HepG2 (cell line): ENCODE results near the gene CDK11B. TPM values are rescaled to one million over a fixed set of nuclear protein-coding genes. Genes with fewer than 3 reads are reported as not detected.

Experiments
- ATAC-seq: fragments of 200-7000 bp; cut with Tn5 transposase; 3 replicates; pipeline ENCODE4 v1.9.1; 2020; ENCODE audit warnings: mild to moderate bottlenecking, moderate library complexity
- BruUV-seq: library from RNA; stranded (reverse); fragments of 400-500 nt; replicated peaks from 2 replicates; lab custom pipeline; 2021; lab: Mats Ljungman, UMichigan
- CTCF ChIA-PET: fragments of 300-600 bp; formaldehyde crosslinking; extraction: SDS; loops from one replicate; lab custom pipeline; 2021; ENCODE audit warnings: low total read pairs, inconsistent platforms, low intra/inter-chr PET ratio; lab: Yijun Ruan, JAX
- POLR2A ChIA-PET: fragments of 350-600 bp; sonication (Branson Sonifier 250); formaldehyde crosslinking; loops from one replicate; lab custom pipeline; 2020; ENCODE audit warnings: antibody characterized with exemption, inconsistent platforms; lab: Yijun Ruan, JAX
- DNase-seq: peaks from one replicate; pipeline ENCODE4 v3.0.0-alpha.2; 2015; ENCODE audit warnings: low spot score
- FAIRE-seq: peaks from 3 replicates; lab custom pipeline; 2011; peaks lifted over from hg19 to GRCh38; lab: Jason Lieb, UNC
- H2AFZ ChIP-seq: one replicate; pipeline ENCODE4 v1.6.1; 2011; ENCODE audit warnings: low read length, inconsistent platforms
- H3K27ac ChIP-seq: fragments of 300-600 bp; 3 replicates; pipeline ENCODE4 v1.8.0; 2011; ENCODE audit warnings: mixed run types, mild to moderate bottlenecking, mixed read lengths, low read length, inconsistent platforms; ENCODE audit not compliant: insufficient read depth; ENCODE audit errors: extremely low read length
- H3K27me3 ChIP-seq, 2 experiments: fragments of 200-600 bp in 1 of 2; 2 replicates in 1 of 2; 3 replicates in 1 of 2; pipeline versions ENCODE4 v1.6.0 to v1.8.0; 2011; ENCODE audit warnings: low read length in 2 of 2, mild to moderate bottlenecking in 2 of 2, moderate library complexity in 2 of 2, inconsistent platforms in 1 of 2; ENCODE audit not compliant: insufficient read depth in 2 of 2, control insufficient read depth in 1 of 2
- H3K36me3 ChIP-seq, 2 experiments: fragments of 200-600 bp in 1 of 2; replicated peaks in 1 of 2; 2 replicates in 1 of 2; 3 replicates in 1 of 2; pipeline versions ENCODE4 v1.5.1 to v1.8.0; 2011; ENCODE audit warnings: low read length in 2 of 2, inconsistent platforms in 1 of 2; ENCODE audit not compliant: insufficient read depth in 2 of 2, control insufficient read depth in 1 of 2
- H3K4me1 ChIP-seq: 2 replicates; pipeline ENCODE4 v1.5.1; 2012; ENCODE audit warnings: low read length, inconsistent platforms; ENCODE audit not compliant: insufficient read depth
- H3K4me2 ChIP-seq: 2 replicates; pipeline ENCODE4 v1.6.0; 2011; ENCODE audit warnings: low read depth, low read length, inconsistent platforms
- H3K4me3 ChIP-seq, 3 experiments: fragments of 200-600 bp in 1 of 3; sonication (generic), shearing (Covaris generic) in 1 of 3; replicated peaks in 1 of 3; 2 replicates each; pipeline ENCODE4 v1.5.1; 2011 to 2016; ENCODE audit warnings: low read length in 3 of 3, inconsistent platforms in 2 of 3, low read depth in 2 of 3, mild to moderate bottlenecking in 2 of 3, control low read depth in 1 of 3, mixed read lengths in 1 of 3; ENCODE audit not compliant: insufficient read depth in 1 of 3
- H3K79me2 ChIP-seq: one replicate; pipeline ENCODE4 v1.6.1; 2011; ENCODE audit warnings: low read length, inconsistent platforms; ENCODE audit not compliant: insufficient read depth
- H3K9ac ChIP-seq: 2 replicates; pipeline ENCODE4 v1.6.0; 2011; ENCODE audit warnings: mild to moderate bottlenecking, low read depth, low read length, inconsistent platforms; ENCODE audit not compliant: insufficient read depth
- H3K9me3 ChIP-seq: 2 replicates; pipeline ENCODE4 v1.5.1; 2012; ENCODE audit warnings: mild to moderate bottlenecking, low read length
- H4K20me1 ChIP-seq: 2 replicates; pipeline ENCODE4 v1.6.0; 2011; ENCODE audit warnings: inconsistent platforms, mild to moderate bottlenecking, low read length, moderate library complexity; ENCODE audit not compliant: insufficient read depth
- NR2F1 ChIP-seq, 2 experiments: fragments of 450-650 bp in 1 of 2; formaldehyde crosslinking in 1 of 2; IDR thresholded peaks; 2 replicates each; pipeline versions ENCODE4 v1.5.0 to v1.6.1; 2016 to 2020; ENCODE audit warnings: mild to moderate bottlenecking in 1 of 2, missing compliant biosample characterization in 1 of 2, missing genetic modification reagents in 1 of 2, moderate library complexity in 1 of 2
- ZBTB40 ChIP-seq, 2 experiments: fragments of 450-650 bp in 1 of 2; sonication (generic) in 1 of 2; formaldehyde crosslinking in 1 of 2; IDR thresholded peaks; 2 replicates each; pipeline versions ENCODE4 v1.6.1 to v1.8.0; 2016 to 2022; ENCODE audit warnings: antibody characterized with exemption in 1 of 2, mild to moderate bottlenecking in 1 of 2, missing genetic modification reagents in 1 of 2
- ZFAT ChIP-seq: sonication (generic); formaldehyde crosslinking; conservative IDR thresholded peaks from 2 replicates; pipeline ENCODE4 v1.8.1; 2023; ENCODE audit warnings: missing genetic modification reagents, inconsistent platforms
- ZFP91 ChIP-seq: sonication (generic); formaldehyde crosslinking; IDR thresholded peaks from 2 replicates; pipeline ENCODE4 v1.9.0; 2022; ENCODE audit warnings: missing genetic modification reagents, mild to moderate bottlenecking, borderline replicate concordance
- ZNF224 ChIP-seq: sonication (generic); formaldehyde crosslinking; IDR thresholded peaks from 2 replicates; pipeline ENCODE4 v1.5.0; 2020; ENCODE audit warnings: mild to moderate bottlenecking, missing genetic modification reagents
- ZNF354B ChIP-seq: sonication (generic); formaldehyde crosslinking; IDR thresholded peaks from 2 replicates; pipeline ENCODE4 v1.8.0; 2022; ENCODE audit warnings: mild to moderate bottlenecking, missing genetic modification reagents
- ZNF510 ChIP-seq: sonication (generic); formaldehyde crosslinking; IDR thresholded peaks from 2 replicates; pipeline ENCODE4 v1.4.0; 2020; ENCODE audit warnings: low read depth, mild to moderate bottlenecking, missing genetic modification reagents
- ZNF615 ChIP-seq: sonication (generic); formaldehyde crosslinking; IDR thresholded peaks from 2 replicates; pipeline ENCODE4 v1.5.0; 2020; ENCODE audit warnings: mild to moderate bottlenecking, missing genetic modification reagents, borderline replicate concordance
- ZNF768 ChIP-seq: sonication (generic); formaldehyde crosslinking; IDR thresholded peaks from 2 replicates; pipeline ENCODE4 v1.4.0; 2020; ENCODE audit warnings: missing genetic modification reagents
- WGBS: methylation state at CpG from one replicate; pipeline ENCODE4 v1.1.6; 2017; ENCODE audit warnings: low lambda C conversion rate; 5-methylcytosine and 5-hydroxymethylcytosine counted together
- in situ Hi-C: cut with HindIII; loops from 2 replicates; pipeline ENCODE4 v1.10.0; 2017; ENCODE audit warnings: low pct_unique_long_range_greater_than_20kb; ENCODE audit not compliant: extremely low pct_ligation_motif_present
- intact Hi-C: fragments of 100-400 bp; cut with micrococcal nuclease; formaldehyde crosslinking; loops from one replicate; pipeline ENCODE4 v1.10.0; 2022; ENCODE audit not compliant: unreplicated experiment
- polyA plus RNA-seq, 8 experiments: library from polyadenylated mRNA; depleted of rRNA in 3 of 8; stranded (reverse) in 7 of 8; unstranded in 1 of 8; fragments of >200 nt; fragmentation: Illumina TruSeq in 4 of 8; extraction: Trizol in 4 of 8; gene quantifications; 2 replicates each; pipeline versions ENCODE4 v1.2.1 to v1.2.3, GENCODE V29; 2011 to 2016; ENCODE audit warnings: low read depth in 4 of 8, missing spikeins in 1 of 8, mixed read lengths in 1 of 8; ENCODE audit not compliant: insufficient read depth in 1 of 8
- total RNA-seq, 5 experiments: library from RNA; depleted of rRNA; stranded (reverse); fragments of >200 nt; fragmentation: Illumina TruSeq; extraction: Trizol; gene quantifications; 2 replicates each; pipeline ENCODE4 v1.2.3, GENCODE V29; 2016; ENCODE audit warnings: low read depth in 1 of 5

The CDK11B gene
- total and polyA plus RNA-seq, 2 of the 13 experiments (the other 11 are each of a cell fraction or from before 2014, with no cell fraction given): 3.6 to 15.1 TPM

- H2AFZ ChIP-seq: no peak overlapping the region
- H3K27me3 ChIP-seq: no peaks in the 10 kb centered on the region
- no peak overlapping the region for H3K9ac ChIP-seq
- WGBS: over 99% methylated on average over 26 of the region's 28 CpGs
- TF ChIP-seq ZFP91 (no peak), ZFAT (CRISPR knock-in tag) (no peak), ZNF615 (CRISPR knock-in tag) (no peak), ZBTB40 (IDR thresholded peaks at IDR 0.05) (no peak), ZBTB40 (CRISPR knock-in tag; IDR thresholded peaks at IDR 0.05) (no peak), ZNF768 (CRISPR knock-in tag) (no peak), ZNF510 (CRISPR knock-in tag) (no peak), ZNF224 (no peak), NR2F1 (CRISPR knock-in tag; IDR thresholded peaks at IDR 0.05) (no peak), ZNF354B (CRISPR knock-in tag) (no peak)
- ChIA-PET CTCF (no interaction called here), POLR2A (no interaction called here)
- BruUV-seq: no TSS peak
- no peak overlapping the region for H3K4me3 ChIP-seq
- H3K27ac ChIP-seq: no peak overlapping the region
- H4K20me1 ChIP-seq: no peaks in the 10 kb centered on the region
- H3K36me3 ChIP-seq: peaks cover 0 to 2% of the 10 kb centered on the region in 2 experiments; a peak in 1 of 5 replicates
- ATAC-seq (no peak), DNase-seq (no peak), FAIRE-seq (no peak)
- no peaks in the 10 kb centered on the region for H3K4me1 ChIP-seq
- in situ Hi-C loops: no loop called here
- H3K9me3 ChIP-seq: no peaks in the 10 kb centered on the region
- H3K4me2 ChIP-seq: no peak overlapping the region
- intact Hi-C loops: no loop called here
- H3K79me2 ChIP-seq: no peaks in the 10 kb centered on the region
These were observed 33.4 kb downstream of the CDK11B start for GRCh38 chr1:1625404-1625775.
